NCI-H2029 treated with DMSO at 0.1 percent for 48 hours (cell line): Measurements from ENCODE around the gene HNRNPCL1.
"Not testable (repeated sequence)": the region's sequence is repeated elsewhere in the genome, so short reads cannot be mapped to it uniquely, and the experiment has no call there.

Experiments
- DNase-seq: peaks from one replicate; lab custom pipeline; 2025; lab: John Stamatoyannopoulos, UW

HNRNPCL1 gene

DNA sequence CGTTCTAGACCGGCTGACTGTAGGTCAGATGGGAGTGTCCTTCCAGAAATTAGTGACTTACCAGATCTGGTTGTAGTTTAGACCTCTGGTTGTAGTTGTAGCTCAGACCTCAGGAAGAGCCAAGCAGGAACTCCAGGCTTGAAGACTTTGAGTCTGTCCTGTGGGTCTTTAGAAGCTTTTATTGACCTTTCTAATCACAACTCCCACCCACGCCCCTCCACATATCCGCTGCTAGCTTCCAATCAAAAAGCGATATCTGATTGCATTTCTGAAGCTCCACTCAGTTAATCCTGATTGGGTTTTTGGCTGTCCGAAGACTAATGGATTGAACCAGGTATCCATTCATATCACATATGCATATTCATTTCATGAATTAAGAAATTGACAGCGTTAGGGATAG is at the start of gene HNRNPCL1:
TSS of gene HNRNPCL1 (minus strand) at position 101 of the 400 bp plus-strand sequence. CDS start 431 bp downstream, outside the sequence.
- not testable (repeated sequence) for DNase-seq

DNA sequence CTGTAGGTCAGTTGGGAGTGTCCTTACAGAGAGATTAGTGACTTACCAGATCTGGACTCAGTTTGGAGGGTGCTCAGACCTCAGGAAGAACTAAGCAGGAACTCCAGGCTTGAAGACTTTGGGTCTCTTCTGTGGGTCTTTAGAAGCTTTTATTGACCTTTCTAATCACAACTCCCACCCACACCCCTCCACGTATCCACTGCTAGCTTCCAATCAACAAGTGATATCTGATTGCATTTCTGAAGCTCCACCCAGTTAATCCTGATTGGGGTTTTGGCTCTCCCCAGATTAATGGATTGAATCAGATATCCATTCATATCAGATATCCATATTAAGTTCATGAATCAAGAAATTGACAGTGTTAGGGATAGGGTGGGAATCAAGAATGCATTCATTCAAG is 49.6 kb upstream of the HNRNPCL1 start, which contains the start of gene PRAMEF10:
TSS of gene PRAMEF10 (minus strand) at position 101 of the 400 bp plus-strand sequence. CDS start 2,423 bp downstream, outside the sequence.
- not testable (repeated sequence) for DNase-seq

DNA sequence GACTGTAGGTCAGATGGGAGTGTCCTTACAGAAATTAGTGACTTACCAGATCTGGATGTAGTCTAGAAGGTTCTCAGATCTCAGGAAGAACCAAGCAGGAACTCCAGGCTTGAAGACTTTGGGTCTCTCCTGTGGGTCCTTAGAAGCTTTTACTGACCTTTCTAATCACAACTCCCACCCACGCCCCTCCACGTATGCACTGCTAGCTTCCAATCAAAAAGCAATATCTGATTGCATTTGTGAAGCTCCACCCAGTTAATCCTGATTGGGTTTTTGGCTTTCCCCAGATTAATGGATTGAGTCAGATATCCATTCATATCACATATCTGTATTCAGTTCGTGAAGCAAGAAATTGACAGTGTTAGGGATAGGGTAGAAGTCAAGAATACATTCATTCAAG is 37.6 kb upstream of the HNRNPCL1 start, which contains the start of gene PRAMEF4:
TSS of gene PRAMEF4 (minus strand) at position 101 of the 400 bp plus-strand sequence. CDS start 2,807 bp downstream, outside the sequence.
- DNase-seq, result not testable (repeated sequence)

DNA sequence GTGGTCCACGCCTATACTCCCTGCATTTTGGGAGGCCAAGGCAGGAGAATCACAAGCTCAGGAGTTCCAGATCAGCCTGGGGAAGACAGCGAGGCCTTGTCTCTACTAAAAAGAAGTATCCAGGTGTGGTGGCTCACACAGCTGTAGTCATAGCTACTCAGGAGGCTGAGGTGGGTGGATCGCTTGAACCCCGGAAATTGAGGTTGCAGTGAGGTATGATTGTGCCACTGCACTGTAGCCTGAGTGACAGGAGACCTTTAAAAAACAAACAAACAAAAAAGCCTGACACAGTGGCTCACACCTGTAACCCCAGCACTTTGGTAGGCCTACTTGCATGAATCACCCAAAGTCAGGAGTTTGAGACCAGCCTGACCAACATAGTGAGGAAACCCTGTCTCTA is 29.9 kb upstream of the HNRNPCL1 start:
- not testable (repeated sequence) for DNase-seq

DNA sequence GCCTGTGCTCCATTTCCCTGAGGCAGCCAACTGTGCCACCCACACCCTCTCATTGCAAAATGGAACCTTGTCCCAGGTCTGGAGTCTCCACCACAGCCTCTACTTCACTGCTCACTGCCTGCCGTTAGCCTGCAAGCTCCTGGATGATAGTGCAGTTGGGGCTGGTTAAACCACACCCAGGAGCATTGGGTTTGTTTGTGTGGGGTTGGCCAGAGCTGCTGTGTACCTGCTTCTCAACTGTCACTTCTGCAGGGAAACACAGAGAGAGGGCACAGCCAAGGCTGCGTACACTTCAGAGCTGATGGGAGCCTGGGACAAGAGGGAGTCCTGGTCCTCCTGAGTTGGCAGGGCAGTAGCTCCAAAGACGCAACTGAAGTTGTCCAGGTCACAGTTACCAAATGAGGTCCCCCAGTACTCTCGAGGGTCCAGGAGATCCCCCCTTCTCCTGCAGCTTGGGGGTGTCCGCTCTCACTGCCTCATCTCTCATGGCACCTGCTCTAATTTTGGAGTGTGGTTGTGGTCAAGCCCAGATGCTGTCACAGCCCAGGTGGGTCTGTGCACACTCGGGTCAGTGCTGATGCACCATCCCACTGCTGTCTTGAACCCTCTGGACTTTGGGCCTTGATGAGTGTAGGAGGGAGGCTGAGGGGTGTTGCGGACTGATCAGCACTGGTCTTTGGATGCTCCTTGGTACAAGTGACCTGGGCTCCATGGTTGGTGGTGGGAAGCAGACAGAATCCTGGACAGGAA is 14.8 kb upstream of the HNRNPCL1 start:
- DNase-seq, result not testable (repeated sequence)

DNA sequence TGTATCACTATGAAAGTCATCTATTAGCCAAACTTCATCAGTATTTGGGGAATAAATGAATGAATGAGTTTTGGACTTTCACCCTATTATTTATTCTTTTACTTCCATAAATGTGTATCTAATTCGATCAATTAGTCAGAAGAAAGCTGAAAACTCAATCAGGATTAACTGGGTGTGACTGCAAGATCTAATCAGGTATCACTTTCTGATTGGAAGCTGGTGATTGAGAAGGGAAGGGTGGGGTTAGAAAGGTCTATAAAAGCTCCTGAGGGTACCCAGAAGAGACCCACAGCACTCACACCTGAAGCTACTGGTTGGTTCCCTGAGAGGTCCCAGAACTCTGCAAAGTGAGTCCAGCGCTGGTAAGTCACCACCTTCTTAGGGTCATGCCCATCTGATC is 8.3 kb upstream of the HNRNPCL1 start, which contains the start of gene PRAMEF2:
TSS of gene PRAMEF2 (plus strand) at position 301 of the 400 bp plus-strand sequence. CDS start 1,924 bp downstream, outside the sequence.
- not testable (repeated sequence) for DNase-seq

DNA sequence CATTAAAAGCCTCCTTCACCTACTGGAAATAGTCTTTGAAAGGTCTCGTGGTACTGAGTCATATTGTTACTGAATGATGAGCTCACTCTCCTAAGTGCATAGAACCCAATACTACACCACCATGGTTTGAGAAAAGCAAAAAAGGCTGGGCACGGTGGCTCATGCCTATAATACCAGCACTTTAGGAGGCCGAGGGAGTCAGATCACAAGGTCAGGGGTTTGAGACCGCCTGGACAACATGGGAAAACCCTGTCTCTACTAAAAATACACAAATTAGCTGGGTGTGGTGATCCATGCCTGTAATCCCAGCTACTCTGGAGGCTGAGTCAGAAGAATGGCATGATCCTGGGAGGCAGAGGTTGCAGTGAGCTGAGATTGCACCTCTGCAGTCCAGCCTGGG is 3.3 kb upstream of the HNRNPCL1 start:
- DNase-seq, result no peak

DNA sequence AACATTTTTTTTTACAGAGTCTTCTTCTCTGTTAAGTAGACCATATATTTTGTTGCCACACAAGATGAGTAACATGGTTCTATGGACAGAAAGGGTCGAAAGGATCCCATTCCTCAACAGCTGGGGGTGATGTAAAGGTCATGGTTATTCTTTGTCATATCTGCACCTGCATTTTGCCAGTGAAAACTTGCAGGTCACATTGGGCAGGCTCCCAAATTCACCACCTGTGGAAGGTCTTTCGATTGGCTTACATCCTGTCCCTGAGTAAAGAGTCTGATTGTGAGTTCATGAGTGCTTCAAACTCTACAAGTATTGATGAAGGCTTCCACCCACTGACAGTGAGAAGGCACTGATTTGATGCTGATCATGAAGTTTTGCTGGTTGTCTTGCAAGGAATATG is 15.3 kb downstream of the HNRNPCL1 start:
- DNase-seq, result not testable (repeated sequence)

DNA sequence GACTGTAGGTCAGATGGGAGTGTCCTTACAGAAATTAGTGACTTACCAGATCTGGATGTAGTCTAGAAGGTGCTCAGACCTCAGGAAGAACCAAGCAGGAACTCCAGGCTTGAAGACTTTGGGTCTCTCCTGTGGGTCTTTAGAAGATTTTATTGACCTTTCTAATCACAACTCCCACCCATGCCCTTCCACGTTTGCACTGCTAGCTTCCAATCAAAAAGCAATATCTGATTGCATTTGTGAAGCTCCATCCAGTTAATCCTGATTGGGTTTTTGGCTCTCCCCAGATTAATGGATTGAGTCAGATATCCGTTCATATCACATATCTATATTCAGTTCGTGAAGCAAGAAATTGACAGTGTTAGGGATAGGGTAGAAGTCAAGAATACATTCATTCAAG is 17.2 kb downstream of the HNRNPCL1 start, which contains the start of gene PRAMEF11:
TSS of gene PRAMEF11 (minus strand) at position 101 of the 400 bp plus-strand sequence. CDS start 2,621 bp downstream, outside the sequence.
- DNase-seq, result not testable (repeated sequence)

DNA sequence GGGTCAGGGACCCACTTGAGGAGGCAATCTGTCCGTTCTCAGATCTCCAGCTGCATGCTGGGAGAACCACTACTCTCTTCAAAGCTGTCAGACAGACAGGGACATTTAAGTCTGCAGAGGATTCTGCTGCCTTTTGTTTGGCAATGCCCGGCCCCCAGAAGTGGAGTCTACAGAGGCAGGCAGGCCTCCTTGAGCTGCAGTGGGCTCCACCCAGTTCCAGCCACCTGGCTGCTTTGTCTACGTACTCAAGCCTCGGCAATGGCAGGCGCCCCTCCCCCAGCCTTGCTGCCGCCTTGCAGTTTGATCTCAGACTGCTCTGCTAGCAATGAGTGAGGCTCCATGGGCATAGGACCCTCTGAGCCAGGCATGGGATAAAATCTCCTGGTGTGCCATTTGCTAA is 29.5 kb downstream of the HNRNPCL1 start:
- not testable (repeated sequence) for DNase-seq

DNA sequence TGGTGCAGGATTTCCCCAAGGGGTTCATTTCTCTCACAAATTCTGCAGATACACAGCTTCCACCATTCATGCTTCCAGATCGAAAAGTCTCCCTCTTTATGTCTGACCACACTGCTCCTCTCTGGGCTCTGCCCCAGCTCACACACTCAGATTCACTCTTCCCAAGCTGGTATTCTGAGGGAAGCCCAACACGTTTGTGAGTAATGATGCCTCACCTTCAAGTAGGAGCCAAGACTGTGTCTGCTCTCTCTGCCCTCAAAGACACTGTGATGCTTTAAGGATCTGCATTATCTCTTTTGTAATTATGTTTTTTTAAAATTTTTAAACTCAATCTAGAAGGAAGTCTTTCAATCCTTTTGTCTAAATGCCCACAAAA is 37.1 kb downstream of the HNRNPCL1 start:
- no peak for DNase-seq

DNA sequence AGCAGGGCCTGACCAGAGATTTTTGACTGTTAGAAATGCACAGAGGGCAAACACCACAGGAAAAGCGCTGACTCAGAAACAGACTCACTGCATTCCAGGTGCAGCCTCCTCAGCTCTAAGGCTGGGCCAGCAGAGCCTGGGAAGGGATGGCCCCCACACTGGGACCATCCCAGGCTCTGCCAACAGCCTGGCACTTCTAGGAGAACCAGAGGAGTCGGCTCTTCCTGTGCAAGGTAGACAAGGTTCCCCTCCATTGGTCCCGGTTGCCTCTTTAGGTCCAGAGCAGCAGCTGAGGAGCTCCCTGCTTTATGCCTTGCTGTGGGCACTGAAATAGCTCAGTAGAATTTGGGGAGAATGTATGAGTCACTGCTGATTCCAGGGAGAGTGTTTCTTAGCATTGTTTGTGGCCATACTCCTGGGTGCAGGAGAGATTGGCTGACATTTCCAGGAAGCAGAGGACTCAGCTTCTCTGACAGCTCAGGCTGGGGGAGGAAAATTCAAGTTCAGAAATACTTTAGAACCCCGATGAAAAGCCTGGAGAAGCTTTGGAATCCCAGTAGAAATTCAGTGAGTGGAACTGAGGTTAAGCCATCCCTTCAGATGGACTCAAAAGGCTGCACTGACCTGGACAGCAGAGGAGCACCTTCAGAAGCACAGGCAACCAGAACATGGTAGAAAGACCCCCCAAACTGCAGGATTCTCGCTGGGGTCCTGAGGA is 37.7 kb downstream of the HNRNPCL1 start:
- no peak for DNase-seq

DNA sequence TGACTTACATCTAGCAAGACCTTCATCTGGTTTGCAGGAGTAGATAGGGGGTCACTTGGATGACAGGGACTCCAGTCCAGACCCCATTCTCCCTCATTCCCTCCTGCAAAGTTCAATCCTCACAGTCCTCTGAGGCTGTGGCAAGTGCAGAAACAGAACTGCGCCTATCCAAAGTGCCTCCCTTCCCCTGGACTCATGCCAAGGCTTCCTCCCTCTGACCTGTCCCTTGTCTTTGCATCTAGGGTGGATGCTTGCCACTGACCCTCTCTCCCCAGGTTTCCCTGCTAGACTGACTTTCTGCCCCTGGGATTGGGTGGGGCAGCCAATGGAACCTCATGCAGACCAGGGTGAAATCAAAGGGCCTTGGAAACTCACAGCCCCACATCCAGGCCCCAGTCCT is 38.6 kb downstream of the HNRNPCL1 start:
- no peak for DNase-seq

DNA sequence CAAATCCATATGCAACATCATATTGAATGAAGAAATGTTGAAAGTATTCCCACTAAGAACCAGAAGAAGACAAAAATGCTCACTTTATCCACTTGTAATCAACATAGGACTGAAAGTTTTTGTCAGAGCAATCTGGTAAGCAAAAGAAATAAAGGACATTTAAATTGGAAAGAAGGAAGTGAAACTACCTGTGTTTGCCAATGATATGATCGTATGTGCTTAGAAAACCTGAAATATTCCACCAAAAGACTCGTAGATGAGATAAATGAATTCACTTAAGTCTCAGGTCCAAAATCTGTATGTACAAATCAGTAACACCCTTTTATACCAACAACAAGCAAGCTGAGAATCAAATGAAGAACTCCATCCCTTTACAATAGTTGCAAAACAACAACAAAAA is 48.8 kb downstream of the HNRNPCL1 start:
- no peak for DNase-seq

DNA sequence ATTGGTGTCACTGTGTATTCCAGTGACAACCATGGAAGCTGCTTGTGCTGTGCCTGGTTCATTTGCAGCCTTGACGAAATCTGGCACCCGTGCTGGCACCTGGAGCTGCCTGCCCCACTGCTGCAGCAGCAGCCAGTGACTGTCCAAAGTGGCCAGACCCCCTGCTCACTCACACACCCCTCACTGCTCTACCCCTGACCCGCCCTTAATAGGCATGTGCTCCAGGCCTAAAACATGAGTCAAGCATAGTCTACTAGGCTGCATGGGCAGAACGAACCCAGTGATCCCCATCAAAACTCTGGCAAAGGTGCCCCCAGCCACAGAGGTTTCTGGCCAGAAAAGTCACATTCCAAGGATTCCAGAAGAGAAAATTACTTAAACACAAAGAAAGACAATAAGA is 49.6 kb downstream of the HNRNPCL1 start:
- no peak for DNase-seq
